HUES64 (cell line): ENCODE data around the gene FREM1.

Source experiments
- H3K27ac ChIP-seq: 2 replicates; pipeline ENCODE4 v1.7.0; 2013; ENCODE audit warnings: low read depth, low read length, inconsistent platforms
- H3K27me3 ChIP-seq: 2 replicates; pipeline ENCODE4 v1.6.1; 2013; ENCODE audit warnings: mild to moderate bottlenecking, low read length; ENCODE audit not compliant: insufficient read depth
- H3K36me3 ChIP-seq: 2 replicates; pipeline ENCODE4 v1.6.1; 2013; ENCODE audit warnings: mild to moderate bottlenecking, low read length; ENCODE audit not compliant: insufficient read depth
- H3K4me1 ChIP-seq: 2 replicates; pipeline ENCODE4 v1.6.1; 2013; ENCODE audit warnings: mild to moderate bottlenecking, low read length, moderate library complexity; ENCODE audit not compliant: insufficient read depth
- H3K4me3 ChIP-seq: 2 replicates; pipeline ENCODE4 v1.5.1; 2013; ENCODE audit warnings: mild to moderate bottlenecking, low read length, moderate library complexity
- H3K9ac ChIP-seq: 2 replicates; pipeline ENCODE4 v1.6.1; 2013; ENCODE audit warnings: mild to moderate bottlenecking, low read depth, low read length
- H3K9me3 ChIP-seq: 2 replicates; pipeline ENCODE4 v1.6.1; 2013; ENCODE audit warnings: low read depth, low read length; ENCODE audit not compliant: insufficient read depth
- WGBS: fragments of 150-250, 120-280 bp; methylation state at CpG from one replicate; pipeline ENCODE4 v1.1.7; 2013; ENCODE audit warnings: missing lambda C conversion rate; 5-methylcytosine and 5-hydroxymethylcytosine counted together

Gene FREM1

GRCh38 chr9:14909181-14909580 lies 1.0 kb downstream of the FREM1 start:
- Histone ChIP-seq H3K9ac (peak overlapping the region; percentile 45; the same call in 1 of the 2 replicates), H3K4me1 (peaks cover 47% of the 10 kb centered on the region), H3K9me3 (no peaks in the 10 kb centered on the region), H3K36me3 (no peaks in the 10 kb centered on the region), H3K4me3 (peak overlapping the region; percentile 47), H3K27me3 (no peaks in the 10 kb centered on the region), H3K27ac (no peak overlapping the region; the same call in 1 of the 2 replicates)

GRCh38 chr9:14908295-14909180 lies 1.7 kb downstream of the FREM1 start:
- Histone ChIP-seq H3K27ac (no peak overlapping the region; the same call in 1 of the 2 replicates), H3K36me3 (no peaks in the 10 kb centered on the region), H3K9ac (no peak overlapping the region), H3K4me3 (peak overlapping the region; percentile 47; the same call in 1 of the 2 replicates), H3K27me3 (no peaks in the 10 kb centered on the region), H3K4me1 (peaks cover 47% of the 10 kb centered on the region), H3K9me3 (no peaks in the 10 kb centered on the region)
- 57% methylated on average over 5 of the region's 5 CpGs for WGBS

DNA sequence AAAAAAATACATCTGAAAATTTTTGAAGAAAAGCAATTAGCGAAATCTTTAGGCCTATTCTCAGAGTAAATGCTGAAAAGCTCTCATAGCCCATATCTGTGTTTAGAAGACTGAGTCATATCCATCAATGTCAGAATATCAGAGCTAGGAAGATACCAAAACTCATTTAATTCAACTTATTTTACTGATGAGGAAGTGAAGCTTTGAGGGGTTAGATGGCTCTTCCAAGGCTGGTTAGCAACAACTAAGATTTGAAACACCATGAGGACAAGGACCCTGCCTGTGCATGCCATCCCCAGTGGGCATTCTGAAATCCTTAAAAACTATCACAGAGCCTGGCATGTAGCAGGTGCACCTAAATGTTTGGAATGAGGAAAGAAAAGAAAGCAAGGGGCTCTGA lies 2.5 kb downstream of the FREM1 start:
- 86% methylated on average over 1 of the region's 1 CpG for WGBS
- Histone ChIP-seq H3K27me3 (no peaks in the 10 kb centered on the region), H3K27ac (no peak overlapping the region), H3K9ac (no peak overlapping the region), H3K36me3 (no peaks in the 10 kb centered on the region), H3K4me1 (peaks cover 50% of the 10 kb centered on the region), H3K9me3 (no peaks in the 10 kb centered on the region), H3K4me3 (no peak overlapping the region)

- H3K9ac ChIP-seq = no peak overlapping the region
- 56% methylated on average over 5 of the region's 5 CpGs for WGBS
Observed at GRCh38 chr9:14907360-14907685, 2.9 kb downstream of the FREM1 start.

DNA sequence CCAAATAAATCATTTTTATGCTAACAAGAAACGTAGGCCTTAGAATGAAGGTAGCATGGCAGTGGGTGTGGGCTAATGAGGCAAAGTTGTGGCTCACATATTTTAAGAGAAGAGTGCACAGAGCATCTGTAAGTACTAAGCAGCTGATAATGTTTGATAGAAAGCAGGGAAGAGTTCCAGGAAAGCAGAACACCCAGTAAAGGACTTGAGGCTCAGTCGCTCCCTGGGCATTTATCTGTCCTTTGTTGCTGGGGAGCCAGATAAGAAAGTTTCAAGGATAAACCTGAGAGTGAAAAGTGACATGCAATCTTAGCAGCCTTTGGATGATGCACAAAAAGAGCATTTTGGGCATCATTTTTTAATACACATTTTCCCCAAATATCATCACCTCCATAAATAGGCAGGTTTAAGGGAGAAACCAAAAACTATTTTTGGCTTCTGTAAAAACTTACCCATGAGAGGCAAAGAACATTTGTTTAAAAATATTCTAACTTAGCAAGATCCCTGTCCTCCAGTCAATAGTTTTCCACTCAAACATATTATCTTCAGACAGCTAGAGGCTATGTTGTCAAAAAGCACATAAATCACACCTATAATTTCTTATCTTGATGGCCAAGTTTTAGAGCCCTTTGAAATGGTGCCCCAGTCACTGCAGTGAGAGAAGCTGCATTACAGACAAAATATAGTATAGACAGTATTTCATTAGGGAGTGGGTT lies 3.4 kb downstream of the FREM1 start:
- peaks cover 58% of the 10 kb centered on the region for H3K4me1 ChIP-seq
- no peak overlapping the region; the same call in 1 of the 2 replicates for H3K4me3 ChIP-seq
- no peak overlapping the region for H3K27ac ChIP-seq
- no peaks in the 10 kb centered on the region for H3K36me3 ChIP-seq
- WGBS = 77% methylated on average over 2 of the region's 2 CpGs
- no peaks in the 10 kb centered on the region for H3K27me3 ChIP-seq
- H3K9me3 ChIP-seq = no peaks in the 10 kb centered on the region
- H3K9ac ChIP-seq = no peak overlapping the region

More at GRCh38 chr9:14907360-14907685, 2.9 kb downstream of the FREM1 start:
- Histone ChIP-seq H3K9me3 (no peaks in the 10 kb centered on the region), H3K4me1 (peaks cover 53% of the 10 kb centered on the region), H3K4me3 (no peak overlapping the region; the same call in 1 of the 2 replicates), H3K27me3 (no peaks in the 10 kb centered on the region), H3K27ac (no peak overlapping the region), H3K36me3 (no peaks in the 10 kb centered on the region)

DNA sequence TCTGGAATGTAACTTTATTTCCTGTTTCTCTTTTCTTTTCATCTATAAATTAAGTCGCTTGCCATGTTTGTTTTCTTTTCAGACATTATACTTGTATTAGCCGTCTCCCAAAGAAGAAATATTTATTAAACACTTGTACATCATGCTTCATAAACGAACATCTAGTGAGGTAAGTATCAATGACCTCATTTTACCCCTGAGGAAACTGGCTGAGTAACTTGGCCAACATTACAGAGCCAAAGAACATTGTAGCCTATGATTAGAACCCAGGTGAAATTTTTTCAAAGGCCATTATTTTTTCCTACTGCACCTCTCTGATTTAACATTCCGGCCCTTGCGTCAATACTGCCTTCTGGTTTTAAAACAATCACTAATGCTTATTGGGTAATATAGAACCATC lies 4.2 kb downstream of the FREM1 start:
- WGBS = 92% methylated on average over 5 of the region's 5 CpGs

GRCh38 chr9:14903040-14903439 lies 7.2 kb downstream of the FREM1 start:
- Histone ChIP-seq H3K27me3 (no peaks in the 10 kb centered on the region), H3K36me3 (no peaks in the 10 kb centered on the region), H3K27ac (no peak overlapping the region), H3K9ac (no peak overlapping the region), H3K4me1 (peaks cover 34% of the 10 kb centered on the region), H3K4me3 (no peak overlapping the region), H3K9me3 (no peaks in the 10 kb centered on the region)
- WGBS = 67% methylated on average over 1 of the region's 1 CpG

More for the DNA sequence above, 4.2 kb downstream of the FREM1 start:
- no peaks in the 10 kb centered on the region for H3K27me3 ChIP-seq
- H3K27ac ChIP-seq = no peak overlapping the region
- H3K4me3 ChIP-seq = no peak overlapping the region
- no peaks in the 10 kb centered on the region for H3K36me3 ChIP-seq
- H3K9ac ChIP-seq = no peak overlapping the region
- H3K4me1 ChIP-seq = peaks cover 60% of the 10 kb centered on the region
- no peaks in the 10 kb centered on the region for H3K9me3 ChIP-seq

DNA sequence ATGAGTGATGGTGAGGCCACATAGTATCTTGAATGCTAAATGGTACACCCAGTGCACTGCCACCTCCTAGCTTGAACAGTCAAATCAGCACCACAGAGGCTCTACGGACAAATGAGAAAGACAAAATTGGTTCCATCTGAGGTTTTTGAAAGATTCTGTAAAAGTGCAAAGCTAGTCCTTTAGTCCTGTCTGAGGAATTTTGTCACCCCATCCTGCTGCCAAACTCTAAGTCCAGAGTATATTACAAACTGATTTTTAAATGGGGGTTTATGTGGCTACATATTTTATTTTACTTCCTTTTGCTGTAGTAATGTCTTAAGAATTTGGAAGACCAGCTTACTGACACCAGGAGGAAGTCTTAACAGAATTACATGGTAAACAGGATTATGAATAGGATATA lies 7.7 kb downstream of the FREM1 start:
- no peaks in the 10 kb centered on the region for H3K36me3 ChIP-seq
- WGBS = 100% methylated on average over 1 of the region's 1 CpG
- H3K9ac ChIP-seq = no peak overlapping the region
- peaks cover 29% of the 10 kb centered on the region for H3K4me1 ChIP-seq
- H3K27me3 ChIP-seq = no peaks in the 10 kb centered on the region
- no peak overlapping the region for H3K27ac ChIP-seq
- no peak overlapping the region for H3K4me3 ChIP-seq
- no peaks in the 10 kb centered on the region for H3K9me3 ChIP-seq

- Histone ChIP-seq H3K4me3 (no peak overlapping the region), H3K27me3 (no peaks in the 10 kb centered on the region), H3K4me1 (peaks cover 17% of the 10 kb centered on the region), H3K9ac (no peak overlapping the region), H3K9me3 (no peaks in the 10 kb centered on the region), H3K27ac (no peak overlapping the region), H3K36me3 (no peaks in the 10 kb centered on the region)
- 95% methylated on average over 4 of the region's 4 CpGs for WGBS
Observed at GRCh38 chr9:14899815-14900193, 10.4 kb downstream of the FREM1 start.

GRCh38 chr9:14899042-14899814 lies 11.0 kb downstream of the FREM1 start:
- 95% methylated on average over 5 of the region's 6 CpGs for WGBS
- Histone ChIP-seq H3K27me3 (no peaks in the 10 kb centered on the region), H3K4me1 (peaks cover 17% of the 10 kb centered on the region), H3K27ac (no peak overlapping the region), H3K4me3 (no peak overlapping the region), H3K9me3 (no peaks in the 10 kb centered on the region), H3K9ac (no peak overlapping the region), H3K36me3 (no peaks in the 10 kb centered on the region)

DNA sequence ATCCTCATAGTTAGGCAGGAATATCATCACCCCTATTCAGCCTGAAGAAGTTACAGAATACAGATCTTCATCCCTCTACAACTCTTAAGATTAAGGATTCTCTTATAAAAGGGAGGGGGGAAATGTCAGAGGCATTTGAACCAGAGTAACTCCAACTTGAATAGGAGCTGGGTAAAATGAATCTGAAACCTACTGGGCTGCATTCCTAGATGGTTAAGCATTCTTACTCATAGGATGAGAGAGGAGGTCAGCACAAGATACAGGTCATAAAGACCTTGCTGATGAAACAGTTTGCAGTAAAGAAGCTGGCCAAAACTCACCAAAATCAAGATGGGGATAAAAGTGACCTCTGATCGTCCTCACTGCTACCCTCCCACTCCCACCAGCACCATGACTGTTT lies 14.4 kb downstream of the FREM1 start:
- Histone ChIP-seq H3K36me3 (no peaks in the 10 kb centered on the region), H3K4me1 (0 out of 2 replicates have a peak, but pooled peaks cover 5% of the 10 kb centered on the region), H3K9me3 (no peaks in the 10 kb centered on the region), H3K4me3 (no peak overlapping the region), H3K9ac (no peak overlapping the region), H3K27me3 (no peaks in the 10 kb centered on the region), H3K27ac (no peak overlapping the region)
- WGBS = 81% methylated on average over 1 of the region's 1 CpG
